ENCODE measurements around the gene TMEM179.

DNA sequence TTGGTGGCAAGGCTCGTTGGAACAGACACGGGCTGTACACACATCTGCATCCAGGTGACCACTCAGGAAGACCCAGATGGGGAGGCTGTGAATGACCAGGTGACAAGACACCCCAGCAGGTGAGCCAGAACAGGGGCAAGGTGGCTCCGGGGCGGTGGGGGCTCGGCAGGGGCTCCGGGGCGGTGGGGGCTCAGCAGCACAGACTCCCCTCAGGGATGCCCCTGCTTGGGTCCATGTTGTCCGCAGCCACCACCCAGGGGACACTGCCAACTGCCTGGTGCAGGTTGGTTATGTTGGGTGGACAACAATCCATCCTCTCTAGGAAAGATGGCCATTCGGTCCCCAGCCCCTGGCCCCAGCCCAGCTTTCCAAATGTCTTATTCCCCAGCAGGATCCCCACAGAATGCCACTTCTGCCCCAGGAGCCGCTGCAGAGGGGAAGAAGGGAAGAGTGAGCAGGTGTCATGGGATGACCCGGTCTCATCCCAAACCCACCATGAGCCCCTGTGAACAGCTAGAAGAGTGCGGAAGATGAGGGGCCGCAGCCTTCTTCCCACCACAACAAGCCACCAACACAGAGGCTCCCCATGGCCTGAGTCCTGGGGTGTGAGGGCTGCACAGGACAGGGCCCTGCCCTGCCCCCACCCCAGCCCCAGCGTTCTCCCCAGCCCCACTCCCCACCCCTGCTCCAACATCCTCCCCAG, 56.4 kb downstream of the TMEM179 start:
- no peak for TF ChIP-seq EZH2 (IDR thresholded peaks at IDR 0.05; ENCODE audit: low read length)
- TF ChIP-seq, protein P1, sequence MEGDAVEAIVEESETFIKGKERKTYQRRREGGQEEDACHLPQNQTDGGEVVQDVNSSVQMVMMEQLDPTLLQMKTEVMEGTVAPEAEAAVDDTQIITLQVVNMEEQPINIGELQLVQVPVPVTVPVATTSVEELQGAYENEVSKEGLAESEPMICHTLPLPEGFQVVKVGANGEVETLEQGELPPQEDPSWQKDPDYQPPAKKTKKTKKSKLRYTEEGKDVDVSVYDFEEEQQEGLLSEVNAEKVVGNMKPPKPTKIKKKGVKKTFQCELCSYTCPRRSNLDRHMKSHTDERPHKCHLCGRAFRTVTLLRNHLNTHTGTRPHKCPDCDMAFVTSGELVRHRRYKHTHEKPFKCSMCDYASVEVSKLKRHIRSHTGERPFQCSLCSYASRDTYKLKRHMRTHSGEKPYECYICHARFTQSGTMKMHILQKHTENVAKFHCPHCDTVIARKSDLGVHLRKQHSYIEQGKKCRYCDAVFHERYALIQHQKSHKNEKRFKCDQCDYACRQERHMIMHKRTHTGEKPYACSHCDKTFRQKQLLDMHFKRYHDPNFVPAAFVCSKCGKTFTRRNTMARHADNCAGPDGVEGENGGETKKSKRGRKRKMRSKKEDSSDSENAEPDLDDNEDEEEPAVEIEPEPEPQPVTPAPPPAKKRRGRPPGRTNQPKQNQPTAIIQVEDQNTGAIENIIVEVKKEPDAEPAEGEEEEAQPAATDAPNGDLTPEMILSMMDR (optimal IDR thresholded peaks at IDR 0.05 in 1 of 3, IDR thresholded peaks at IDR 0.05 in 1 of 3, conservative IDR thresholded peaks at IDR 0.05 in 1 of 3; ENCODE audit: extremely low read depth in 1 of 3, insufficient read depth in 2 of 3, low read length in 3 of 3) = no peak
